GM18868 (cell line): ENCODE data around the gene INTS1.

Experiments
- ATAC-seq: cut with Tn5 transposase; IDR thresholded peaks from one replicate; pipeline ENCODE4 v1.9.1; 2021; ENCODE audit warnings: mild to moderate bottlenecking, moderate library complexity; ENCODE audit not compliant: unreplicated experiment

The INTS1 gene

GRCh38 chr7:1433128-1433920 lies 70.9 kb downstream of the INTS1 start:
- ATAC-seq, result no peak

GRCh38 chr7:1432411-1433082 lies 71.6 kb downstream of the INTS1 start:
- ATAC-seq, result peak; percentile 51

GRCh38 chr7:1431634-1432380 lies 72.4 kb downstream of the INTS1 start:
- no peak for ATAC-seq

- ATAC-seq, result no peak
These were observed 73.0 kb downstream of the INTS1 start for GRCh38 chr7:1431226-1431625.

- ATAC-seq, result no peak
These were observed 73.9 kb downstream of the INTS1 start for GRCh38 chr7:1430056-1430845.

- ATAC-seq, result no peak
These were observed 75.2 kb downstream of the INTS1 start for GRCh38 chr7:1428941-1429501.

- ATAC-seq, result no peak
These were observed 77.0 kb downstream of the INTS1 start for GRCh38 chr7:1427064-1427657.

- no peak for ATAC-seq
These were observed 77.7 kb downstream of the INTS1 start for GRCh38 chr7:1426474-1426873.

- ATAC-seq, result no peak
These were observed 78.7 kb downstream of the INTS1 start for GRCh38 chr7:1425292-1426136.

GRCh38 chr7:1424041-1424440 lies 80.1 kb downstream of the INTS1 start:
- ATAC-seq, result no peak

- ATAC-seq, result no peak
These were observed 80.9 kb downstream of the INTS1 start for GRCh38 chr7:1423264-1423811.

- no peak for ATAC-seq
These were observed 81.5 kb downstream of the INTS1 start for GRCh38 chr7:1422512-1423263.

GRCh38 chr7:1421946-1422345 lies 82.2 kb downstream of the INTS1 start:
- no peak for ATAC-seq

GRCh38 chr7:1421020-1421790 lies 83.0 kb downstream of the INTS1 start:
- ATAC-seq, result no peak
